ENCODE results near the gene KLHL24.
A peak's percentile ranks its signal among the peaks of the same experiment; 100 is the strongest.
"Not testable (repeated sequence)": the region's sequence is repeated elsewhere in the genome, so short reads cannot be mapped to it uniquely, and the experiment has no call there.

KLHL24 gene

GRCh38 chr3:183697610-183698317 lies 62.3 kb downstream of the KLHL24 start, which contains the start of gene YEATS2:
TSS of gene YEATS2 (plus strand) at chr3:183697797. CDS start at chr3:183715163, 17,366 bp downstream.
- H3K27me3 ChIP-seq (ENCODE audit: insufficient read depth, low read length) = no peaks in the 10 kb centered on the region
- H3K4me3 ChIP-seq (ENCODE audit: low read length) = peak within 1 kb of the TSS; percentile 79
- peak within 1 kb of the TSS; percentile 91 for H3K27ac ChIP-seq (ENCODE audit: low read depth, low read length)
- peak within 1 kb of the TSS; percentile 98 for H3K9ac ChIP-seq (ENCODE audit: low read depth, low read length)
- H3K4me1 ChIP-seq (ENCODE audit: insufficient read depth, low read length) = peaks cover 12% of the 10 kb centered on the region
- no peaks in the 10 kb centered on the region for H3K36me3 ChIP-seq (ENCODE audit: insufficient read depth, low read length)
- under 1% methylated on average over 89 of the region's 89 CpGs for WGBS
- no peaks in the 10 kb centered on the region for H3K9me3 ChIP-seq (ENCODE audit: insufficient read depth, low read depth, low read length)

- no peaks in the 10 kb centered on the region for H3K9me3 ChIP-seq (ENCODE audit: insufficient read depth, low read depth, low read length)
- peaks cover 12% of the 10 kb centered on the region for H3K4me1 ChIP-seq (ENCODE audit: insufficient read depth, low read length)
- peak overlapping the region; percentile 91 for H3K27ac ChIP-seq (ENCODE audit: low read depth, low read length)
- H3K27me3 ChIP-seq (ENCODE audit: insufficient read depth, low read length) = no peaks in the 10 kb centered on the region
- under 1% methylated on average over 12 of the region's 13 CpGs for WGBS
- peak overlapping the region; percentile 98 for H3K9ac ChIP-seq (ENCODE audit: low read depth, low read length)
- no peaks in the 10 kb centered on the region for H3K36me3 ChIP-seq (ENCODE audit: insufficient read depth, low read length)
- H3K4me3 ChIP-seq (ENCODE audit: low read length) = peak overlapping the region; percentile 79
These were observed 62.9 kb downstream of the KLHL24 start for GRCh38 chr3:183698318-183698751.

- peaks cover 12% of the 10 kb centered on the region for H3K4me1 ChIP-seq (ENCODE audit: insufficient read depth, low read length)
- H3K9me3 ChIP-seq (ENCODE audit: insufficient read depth, low read depth, low read length) = no peaks in the 10 kb centered on the region
- H3K9ac ChIP-seq (ENCODE audit: low read depth, low read length) = peak overlapping the region; percentile 98
- 4% methylated on average over 8 of the region's 9 CpGs for WGBS
- no peaks in the 10 kb centered on the region for H3K36me3 ChIP-seq (ENCODE audit: insufficient read depth, low read length)
- no peaks in the 10 kb centered on the region for H3K27me3 ChIP-seq (ENCODE audit: insufficient read depth, low read length)
- peak overlapping the region; percentile 79 for H3K4me3 ChIP-seq (ENCODE audit: low read length)
- H3K27ac ChIP-seq (ENCODE audit: low read depth, low read length) = no peak overlapping the region
These were observed 63.3 kb downstream of the KLHL24 start for GRCh38 chr3:183698756-183699155.

- Histone ChIP-seq H3K4me3 (ENCODE audit: low read length) (peak overlapping the region; percentile 79), H3K9ac (ENCODE audit: low read depth, low read length) (peak overlapping the region; percentile 98), H3K4me1 (ENCODE audit: insufficient read depth, low read length) (peaks cover 12% of the 10 kb centered on the region), H3K27me3 (ENCODE audit: insufficient read depth, low read length) (no peaks in the 10 kb centered on the region), H3K36me3 (ENCODE audit: insufficient read depth, low read length) (no peaks in the 10 kb centered on the region), H3K27ac (ENCODE audit: low read depth, low read length) (no peak overlapping the region), H3K9me3 (ENCODE audit: insufficient read depth, low read depth, low read length) (no peaks in the 10 kb centered on the region)
- WGBS = 17% methylated on average over 13 of the region's 13 CpGs
These were observed 64.0 kb downstream of the KLHL24 start for GRCh38 chr3:183699238-183699947.

DNA sequence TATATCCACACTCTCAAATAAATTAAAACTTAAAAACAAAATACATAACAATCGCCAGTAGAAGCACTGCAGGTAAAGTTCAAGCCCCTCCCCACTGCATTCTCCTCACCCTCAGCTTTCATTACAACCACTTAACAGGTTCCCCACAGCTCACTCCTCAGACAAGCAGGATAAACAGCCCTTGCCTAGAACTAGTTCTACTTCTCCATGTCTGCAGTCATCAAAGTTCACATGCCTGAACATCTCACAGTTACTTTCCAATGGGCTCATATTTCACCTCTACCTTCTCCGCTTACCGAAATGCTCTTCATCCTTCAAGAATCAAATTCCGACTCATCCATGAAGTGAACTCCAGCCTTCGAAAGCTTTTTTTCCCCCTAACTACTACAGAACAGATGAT lies 66.3 kb downstream of the KLHL24 start:
- H3K4me3 ChIP-seq (ENCODE audit: low read length) = no peak overlapping the region
- 93% methylated on average over 5 of the region's 5 CpGs for WGBS
- H3K27ac ChIP-seq (ENCODE audit: low read depth, low read length) = no peak overlapping the region
- no peaks in the 10 kb centered on the region for H3K27me3 ChIP-seq (ENCODE audit: insufficient read depth, low read length)
- H3K36me3 ChIP-seq (ENCODE audit: insufficient read depth, low read length) = no peaks in the 10 kb centered on the region
- peaks cover 12% of the 10 kb centered on the region for H3K4me1 ChIP-seq (ENCODE audit: insufficient read depth, low read length)
- no peaks in the 10 kb centered on the region for H3K9me3 ChIP-seq (ENCODE audit: insufficient read depth, low read depth, low read length)
- no peak overlapping the region for H3K9ac ChIP-seq (ENCODE audit: low read depth, low read length)

GRCh38 chr3:183703892-183704291 lies 68.5 kb downstream of the KLHL24 start:
- not testable (repeated sequence) for H3K9ac ChIP-seq (ENCODE audit: low read depth, low read length); H3K27ac ChIP-seq (ENCODE audit: low read depth, low read length); H3K27me3 ChIP-seq (ENCODE audit: insufficient read depth, low read length); H3K4me3 ChIP-seq (ENCODE audit: low read length); H3K36me3 ChIP-seq (ENCODE audit: insufficient read depth, low read length); H3K9me3 ChIP-seq (ENCODE audit: insufficient read depth, low read depth, low read length)
- 96% methylated on average over 5 of the region's 6 CpGs for WGBS
- peaks cover 12% of the 10 kb centered on the region for H3K4me1 ChIP-seq (ENCODE audit: insufficient read depth, low read length)

GRCh38 chr3:183710231-183710630 lies 74.8 kb downstream of the KLHL24 start:
- Histone ChIP-seq H3K27ac (ENCODE audit: low read depth, low read length) (no peak overlapping the region), H3K9me3 (ENCODE audit: insufficient read depth, low read depth, low read length) (no peaks in the 10 kb centered on the region), H3K4me1 (ENCODE audit: insufficient read depth, low read length) (no peaks in the 10 kb centered on the region), H3K4me3 (ENCODE audit: low read length) (no peak overlapping the region), H3K27me3 (ENCODE audit: insufficient read depth, low read length) (no peaks in the 10 kb centered on the region), H3K9ac (ENCODE audit: low read depth, low read length) (no peak overlapping the region), H3K36me3 (ENCODE audit: insufficient read depth, low read length) (peaks cover 11% of the 10 kb centered on the region)

GRCh38 chr3:183711516-183711915 lies 76.1 kb downstream of the KLHL24 start:
- no peaks in the 10 kb centered on the region for H3K9me3 ChIP-seq (ENCODE audit: insufficient read depth, low read depth, low read length)
- 99% methylated on average over 3 of the region's 3 CpGs for WGBS
- H3K27ac ChIP-seq (ENCODE audit: low read depth, low read length) = no peak overlapping the region
- H3K4me1 ChIP-seq (ENCODE audit: insufficient read depth, low read length) = no peaks in the 10 kb centered on the region
- H3K9ac ChIP-seq (ENCODE audit: low read depth, low read length) = no peak overlapping the region
- no peaks in the 10 kb centered on the region for H3K27me3 ChIP-seq (ENCODE audit: insufficient read depth, low read length)
- H3K36me3 ChIP-seq (ENCODE audit: insufficient read depth, low read length) = peaks cover 23% of the 10 kb centered on the region
- no peak overlapping the region for H3K4me3 ChIP-seq (ENCODE audit: low read length)

DNA sequence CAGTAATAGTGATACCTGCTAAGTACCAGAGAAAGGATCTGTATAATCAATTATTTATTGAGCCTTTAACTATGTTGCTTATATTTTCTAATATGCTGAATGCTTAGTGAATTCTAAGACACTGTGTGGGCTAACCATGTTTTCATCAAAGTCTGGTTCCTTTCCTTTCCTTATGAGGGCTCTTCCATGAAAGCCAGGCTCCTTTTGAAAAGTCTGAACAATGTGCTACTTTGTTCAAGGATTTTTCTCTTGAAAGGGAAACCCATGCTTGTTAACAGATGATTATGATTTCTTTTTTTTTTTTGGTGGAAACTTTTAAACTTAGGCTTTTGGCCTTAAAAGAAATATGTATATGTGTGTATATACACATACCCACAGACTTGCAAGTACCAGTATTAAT lies 79.2 kb downstream of the KLHL24 start:
- no peak overlapping the region for H3K27ac ChIP-seq (ENCODE audit: low read depth, low read length)
- H3K9me3 ChIP-seq (ENCODE audit: insufficient read depth, low read depth, low read length) = no peaks in the 10 kb centered on the region
- no peaks in the 10 kb centered on the region for H3K27me3 ChIP-seq (ENCODE audit: insufficient read depth, low read length)
- H3K36me3 ChIP-seq (ENCODE audit: insufficient read depth, low read length) = peaks cover 54% of the 10 kb centered on the region
- no peak overlapping the region for H3K4me3 ChIP-seq (ENCODE audit: low read length)
- no peaks in the 10 kb centered on the region for H3K4me1 ChIP-seq (ENCODE audit: insufficient read depth, low read length)
- no peak overlapping the region for H3K9ac ChIP-seq (ENCODE audit: low read depth, low read length)

- Histone ChIP-seq H3K4me1 (ENCODE audit: insufficient read depth, low read length) (no peaks in the 10 kb centered on the region), H3K9me3 (ENCODE audit: insufficient read depth, low read depth, low read length) (no peaks in the 10 kb centered on the region), H3K4me3 (ENCODE audit: low read length) (no peak overlapping the region), H3K9ac (ENCODE audit: low read depth, low read length) (no peak overlapping the region), H3K36me3 (ENCODE audit: insufficient read depth, low read length) (peaks cover 88% of the 10 kb centered on the region), H3K27ac (ENCODE audit: low read depth, low read length) (no peak overlapping the region), H3K27me3 (ENCODE audit: insufficient read depth, low read length) (no peaks in the 10 kb centered on the region)
- WGBS = 100% methylated on average over 3 of the region's 3 CpGs
These were observed 82.6 kb downstream of the KLHL24 start for GRCh38 chr3:183718012-183718411.

- WGBS = 97% methylated on average over 6 of the region's 6 CpGs
- peaks cover 99% of the 10 kb centered on the region for H3K36me3 ChIP-seq (ENCODE audit: insufficient read depth, low read length)
These were observed 90.0 kb downstream of the KLHL24 start for GRCh38 chr3:183725387-183725786.

More at GRCh38 chr3:183725387-183725786, 90.0 kb downstream of the KLHL24 start:
- Histone ChIP-seq H3K27ac (ENCODE audit: low read depth, low read length) (no peak overlapping the region), H3K4me3 (ENCODE audit: low read length) (no peak overlapping the region), H3K9me3 (ENCODE audit: insufficient read depth, low read depth, low read length) (no peaks in the 10 kb centered on the region), H3K27me3 (ENCODE audit: insufficient read depth, low read length) (no peaks in the 10 kb centered on the region), H3K9ac (ENCODE audit: low read depth, low read length) (no peak overlapping the region), H3K4me1 (ENCODE audit: insufficient read depth, low read length) (no peaks in the 10 kb centered on the region)
